ENCODE results near the gene TOMM7. TPM values are rescaled to one million over a fixed set of nuclear protein-coding genes. Genes with fewer than 3 reads are reported as not detected.

Gene TOMM7
- 397 to 1,071 TPM (median 459 TPM) in 5 replicates for total RNA-seq (2022; extraction: Qiagen RNA extraction; ENCODE audit: low read depth)

GRCh38 chr7:22822486-22823141 is at the start of gene TOMM7:
Gene TOMM7, minus strand, starts transcription at chr7:22822849. Its CDS starts 70 bp downstream, at chr7:22822779.

Other genes with a start within 250 kb of the TOMM7 start
- 2.0 to 4.6 TPM (median 2.9 TPM) in 5 replicates for gene IL6, start 95.6 kb downstream of the TOMM7 start, total RNA-seq (2022; extraction: Qiagen RNA extraction; ENCODE audit: low read depth)
- 9.9 to 25.6 TPM (median 18.0 TPM) in 5 replicates for gene HYCC1, start 191.3 kb upstream of the TOMM7 start, total RNA-seq (2022; extraction: Qiagen RNA extraction; ENCODE audit: low read depth)